HG02798 (cell line): ENCODE results near the gene AKNA.

Experiments
- ATAC-seq: cut with Tn5 transposase; IDR thresholded peaks from one replicate; pipeline ENCODE4 v1.9.1; 2021; ENCODE audit warnings: mild to moderate bottlenecking; ENCODE audit not compliant: unreplicated experiment, poor library complexity

AKNA gene

DNA sequence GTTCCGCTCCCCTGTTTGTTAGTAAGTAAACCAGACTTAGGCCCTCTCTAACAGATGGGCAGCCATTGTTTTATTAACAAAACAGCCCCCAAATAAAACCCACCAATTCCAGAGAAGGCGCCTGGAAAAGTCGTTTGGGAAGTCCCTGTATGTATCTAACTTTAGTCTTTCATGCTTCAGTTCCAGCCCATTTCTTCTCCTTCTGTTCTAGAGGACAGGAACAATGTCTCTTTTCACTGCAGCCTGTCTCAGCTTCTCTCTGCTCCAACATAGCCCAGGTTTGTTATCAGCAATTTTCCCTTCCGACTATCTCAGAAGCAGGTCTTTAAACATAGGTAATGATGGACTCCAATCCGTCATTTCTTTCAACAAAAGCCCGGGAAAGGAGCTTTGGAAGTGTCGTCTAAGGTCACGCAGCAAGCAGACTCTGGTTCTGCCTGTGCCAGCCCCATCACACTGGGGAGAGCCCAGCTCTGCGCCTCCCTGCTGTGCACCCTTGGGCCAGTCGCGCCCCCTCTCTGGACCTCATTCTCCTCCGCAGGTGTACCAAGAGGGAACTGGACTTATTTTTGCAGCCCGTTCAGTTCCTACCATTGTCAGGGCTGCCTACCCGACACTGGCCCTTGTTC, 9.6 kb upstream of the AKNA start:
- no peak for ATAC-seq

DNA sequence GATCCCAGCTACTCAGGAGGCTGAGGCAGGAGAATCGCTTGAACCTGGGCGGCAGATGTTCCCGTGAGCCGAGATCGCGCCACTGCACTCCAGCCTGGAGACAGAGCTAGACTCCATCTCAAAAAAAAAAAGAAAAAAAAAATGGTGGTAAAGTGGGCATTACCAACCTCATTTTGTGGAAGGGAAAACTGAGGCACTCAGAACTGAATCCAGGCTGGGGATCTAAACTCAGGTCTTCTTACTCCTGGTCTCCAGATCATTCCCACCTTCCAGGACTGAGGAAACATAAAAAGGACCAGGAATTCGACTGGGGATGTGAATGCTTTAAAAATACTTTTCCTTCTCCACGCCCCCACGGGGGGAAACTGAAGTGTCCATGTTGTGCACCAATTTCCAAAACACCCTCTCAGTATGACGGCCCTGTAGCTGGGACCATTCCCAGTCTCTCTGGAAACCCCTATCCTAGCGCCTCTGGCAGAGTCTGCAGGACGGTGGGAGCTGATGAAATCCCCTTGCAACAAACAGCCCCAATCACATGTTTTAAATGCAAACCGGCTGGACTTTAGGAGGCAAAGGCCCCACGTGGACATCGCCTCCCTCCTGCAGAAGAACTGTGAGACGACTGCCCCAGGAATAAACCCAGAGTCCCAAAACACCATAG, 8.9 kb upstream of the AKNA start:
- no peak for ATAC-seq

DNA sequence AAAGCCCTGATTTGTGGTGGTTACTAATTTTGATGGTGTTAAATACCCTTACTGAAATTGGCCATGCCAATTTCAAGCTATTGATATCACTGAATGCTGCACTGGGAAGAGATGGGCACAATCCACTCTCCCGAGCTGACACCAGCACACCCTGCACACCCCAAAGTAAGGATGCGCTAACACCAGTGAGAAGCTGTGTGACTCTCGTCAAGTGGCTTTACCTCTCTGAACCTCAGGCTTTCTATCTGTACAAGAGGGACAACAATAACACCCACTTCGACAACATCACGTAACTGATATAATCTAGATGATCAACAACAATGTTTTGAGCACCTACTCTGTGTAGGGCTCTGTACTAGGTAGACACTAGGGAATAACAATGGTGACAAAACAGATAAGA, 8.0 kb upstream of the AKNA start:
- ATAC-seq, result no peak

DNA sequence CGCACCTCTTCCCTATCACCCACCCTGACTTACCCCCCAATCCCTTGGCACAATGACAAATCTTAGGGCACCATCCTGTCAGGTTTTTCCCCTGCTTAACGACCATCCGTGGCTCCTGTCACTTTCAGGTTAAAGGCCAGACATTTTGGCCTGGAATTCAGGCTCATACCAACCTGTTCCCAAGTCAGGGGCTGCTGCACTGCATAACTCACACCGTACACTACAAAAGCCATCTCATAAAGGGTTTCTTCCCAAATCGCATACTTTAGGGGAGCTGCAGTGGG, 7.5 kb upstream of the AKNA start:
- ATAC-seq, result no peak

DNA sequence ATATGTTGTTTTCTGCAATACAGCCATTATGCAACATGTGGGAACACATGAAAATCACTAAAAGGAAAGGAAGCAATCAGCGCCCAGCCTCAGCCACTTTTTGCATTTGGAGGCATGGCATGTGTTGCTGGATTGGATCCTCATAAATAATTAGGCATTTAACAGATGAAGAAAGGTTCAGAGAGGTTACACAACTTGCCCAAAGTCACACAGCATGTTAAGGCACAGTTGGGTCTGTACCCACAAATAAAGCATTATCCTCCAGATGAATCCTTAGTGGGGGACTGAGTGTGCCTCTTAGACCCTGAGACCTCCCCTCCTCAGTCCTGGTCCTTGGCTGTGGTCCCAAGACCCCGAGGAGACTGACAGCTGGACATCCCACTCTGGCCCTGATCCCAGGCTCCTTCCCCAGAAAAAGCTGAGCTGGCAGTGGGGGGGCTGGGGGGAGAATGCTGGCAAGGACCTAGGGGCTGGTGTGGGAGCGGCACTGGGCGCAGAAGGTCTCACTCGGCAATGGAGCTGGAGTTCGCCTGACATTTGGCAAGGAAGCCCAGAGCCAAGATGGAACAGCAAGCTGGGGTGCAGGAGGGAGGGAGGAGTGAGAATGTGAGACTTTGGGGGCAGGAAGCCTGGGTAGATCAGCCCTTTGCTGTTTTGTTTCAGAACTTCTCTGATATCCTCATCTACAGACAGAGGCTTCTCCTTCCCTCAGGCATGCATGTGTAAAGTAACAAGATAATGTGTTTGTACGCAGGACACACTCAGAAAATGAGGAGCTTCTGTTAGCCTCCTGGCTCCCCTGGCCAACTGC, 6.9 kb upstream of the AKNA start:
- ATAC-seq, result no peak

DNA sequence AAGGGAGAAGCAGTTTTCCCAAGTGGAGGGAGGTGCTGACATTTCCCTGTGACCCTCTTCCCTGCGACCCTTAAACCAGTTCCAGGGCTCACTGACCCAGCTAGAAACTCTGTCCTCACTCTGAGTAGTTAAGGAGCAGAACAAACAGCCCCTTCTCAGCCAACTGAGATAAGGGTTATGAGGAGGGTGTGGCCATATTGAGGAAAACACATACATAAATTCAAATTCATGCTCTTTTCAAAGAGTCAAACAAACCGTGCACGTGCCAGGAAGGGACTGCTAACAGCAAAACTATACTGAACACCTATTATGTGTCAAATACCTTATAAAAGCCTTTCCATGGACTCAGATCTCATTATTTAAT, 4.9 kb upstream of the AKNA start:
- no peak for ATAC-seq

DNA sequence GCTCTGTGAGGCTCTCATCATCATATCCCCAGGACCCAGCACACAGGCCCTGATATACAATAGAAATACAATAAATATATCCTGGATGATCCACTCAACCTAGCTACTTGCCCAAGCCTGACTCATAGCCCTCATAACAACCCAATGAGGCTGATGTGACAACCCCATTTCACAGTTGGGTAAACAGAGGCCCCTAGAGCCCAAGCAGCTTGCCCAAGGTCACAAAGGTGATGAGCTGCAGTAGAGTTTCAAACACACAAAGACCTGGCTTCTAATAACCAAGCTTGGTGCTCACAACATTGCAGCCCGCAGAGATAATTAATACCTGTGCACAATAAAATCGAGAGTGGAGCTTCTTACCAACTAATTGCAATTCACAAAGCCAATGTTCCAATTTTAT, 3.2 kb upstream of the AKNA start:
- ATAC-seq, result no peak

DNA sequence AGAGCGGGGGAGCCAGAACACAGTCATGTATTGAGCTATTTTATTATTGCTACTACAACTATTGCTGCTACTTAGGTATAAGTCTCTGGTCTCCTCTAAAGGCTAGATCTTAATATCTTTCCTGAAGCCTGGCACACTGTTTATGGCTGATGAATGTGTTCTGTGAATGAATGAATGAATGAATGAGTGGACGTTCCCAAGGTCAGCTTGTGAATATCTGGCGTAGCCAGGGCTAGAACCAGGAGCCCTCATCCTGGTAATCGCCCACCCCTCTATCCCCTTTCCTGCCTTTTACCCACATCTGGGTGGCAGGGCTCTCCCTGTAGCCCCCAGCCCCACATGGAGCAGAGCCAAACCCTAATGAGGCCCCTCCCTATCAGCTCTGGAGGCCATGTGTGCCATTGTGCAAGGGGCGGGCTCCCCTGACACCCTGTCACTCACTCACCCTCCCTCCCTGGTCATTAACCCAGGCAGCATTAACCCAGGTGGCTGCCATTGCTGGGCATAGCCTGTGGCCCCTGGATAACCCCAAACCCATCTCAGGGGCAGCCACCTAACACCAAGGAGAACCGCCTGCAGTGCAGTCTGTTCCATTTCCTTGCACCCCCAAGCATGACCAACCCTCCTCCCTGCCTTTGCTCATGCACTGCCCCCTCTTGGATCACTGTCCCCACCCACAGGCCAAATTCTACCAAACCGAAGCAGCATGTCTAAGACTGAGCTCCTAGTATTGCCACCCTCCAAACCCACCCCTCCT, 2.0 kb upstream of the AKNA start:
- no peak for ATAC-seq

DNA sequence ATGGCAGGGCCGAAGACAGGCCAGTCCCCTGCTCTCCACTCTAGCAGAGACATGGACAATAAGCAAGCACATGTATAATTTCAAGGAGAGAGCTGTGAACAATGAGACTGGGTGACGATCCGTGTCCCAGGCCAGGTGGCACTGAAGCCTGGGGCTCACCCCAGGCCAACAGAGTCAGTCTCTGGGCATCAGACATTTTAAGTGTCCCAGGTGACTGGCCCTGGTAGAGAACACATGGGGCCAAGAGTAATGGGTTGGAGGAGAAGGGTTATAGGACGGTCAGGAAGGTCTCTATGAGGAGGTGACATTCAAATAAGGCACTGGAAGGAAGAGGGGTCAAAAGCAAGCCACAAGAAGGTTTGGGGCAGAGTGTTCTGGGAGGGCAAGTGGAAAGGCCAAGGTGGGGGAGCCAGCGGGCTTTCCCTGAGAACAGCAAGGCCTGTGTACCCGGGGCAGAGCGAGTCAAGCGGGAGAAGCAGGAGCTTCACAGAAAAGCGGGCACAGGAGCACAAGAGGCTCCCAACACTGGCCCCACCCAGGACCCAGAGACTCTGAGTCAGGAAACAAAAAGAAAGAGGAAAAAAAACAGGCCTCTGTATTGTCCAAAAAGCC, 1.1 kb upstream of the AKNA start:
- ATAC-seq, result no peak

DNA sequence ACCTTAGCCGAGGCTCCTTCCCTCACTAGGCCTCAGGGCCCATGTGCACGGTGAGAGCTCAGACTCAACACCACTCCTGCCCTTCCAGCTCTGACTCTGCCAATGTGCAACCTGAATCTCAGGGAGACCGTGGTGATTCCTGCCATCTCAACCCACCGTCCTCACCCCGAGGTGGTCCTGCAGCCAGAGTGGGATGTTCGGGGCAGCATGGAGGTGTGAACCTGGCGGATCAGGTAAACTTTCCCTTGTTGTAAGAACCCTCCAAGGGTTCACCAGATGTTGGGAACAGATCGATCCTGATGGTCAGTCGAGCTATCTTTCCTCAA, 538 bp upstream of the AKNA start:
- ATAC-seq, result no peak

DNA sequence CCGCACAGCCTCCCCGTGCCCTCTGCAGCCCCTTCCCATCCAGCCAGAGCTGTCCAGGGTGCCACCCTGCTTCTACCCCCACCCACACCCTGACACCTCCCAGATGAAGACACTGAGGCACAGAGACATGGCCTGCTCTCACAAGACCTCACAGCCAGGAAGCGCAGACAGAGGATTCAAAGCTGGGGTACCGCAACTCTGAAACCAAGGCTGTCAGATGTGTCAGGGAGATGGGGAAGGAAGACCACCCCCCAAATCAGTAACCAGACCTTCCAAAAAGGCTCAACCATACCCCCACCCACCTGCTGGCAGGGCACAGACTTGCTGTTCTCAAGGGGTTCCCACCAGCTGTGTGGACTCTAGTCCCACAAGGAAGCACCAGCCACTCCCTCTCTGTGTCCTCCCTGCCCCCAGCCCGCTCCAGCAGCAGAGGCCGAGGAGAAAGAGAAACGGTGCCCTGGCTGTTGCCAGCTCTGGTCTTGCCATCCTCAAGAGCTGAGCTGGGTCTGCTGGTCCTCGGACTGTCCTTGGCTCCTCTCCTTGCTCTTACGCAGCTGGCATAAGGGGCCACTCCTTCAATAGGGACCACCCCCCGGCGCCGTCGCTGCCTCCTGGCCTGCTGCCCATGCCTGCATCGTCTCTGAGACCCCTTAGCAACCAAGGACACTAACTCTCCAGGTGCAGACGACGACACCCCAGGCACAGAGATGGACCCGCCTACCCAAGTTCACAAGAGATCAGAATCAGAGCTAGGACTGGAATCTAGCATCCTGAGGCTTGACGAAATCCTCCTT, 699 bp downstream of the AKNA start:
- ATAC-seq, result no peak

DNA sequence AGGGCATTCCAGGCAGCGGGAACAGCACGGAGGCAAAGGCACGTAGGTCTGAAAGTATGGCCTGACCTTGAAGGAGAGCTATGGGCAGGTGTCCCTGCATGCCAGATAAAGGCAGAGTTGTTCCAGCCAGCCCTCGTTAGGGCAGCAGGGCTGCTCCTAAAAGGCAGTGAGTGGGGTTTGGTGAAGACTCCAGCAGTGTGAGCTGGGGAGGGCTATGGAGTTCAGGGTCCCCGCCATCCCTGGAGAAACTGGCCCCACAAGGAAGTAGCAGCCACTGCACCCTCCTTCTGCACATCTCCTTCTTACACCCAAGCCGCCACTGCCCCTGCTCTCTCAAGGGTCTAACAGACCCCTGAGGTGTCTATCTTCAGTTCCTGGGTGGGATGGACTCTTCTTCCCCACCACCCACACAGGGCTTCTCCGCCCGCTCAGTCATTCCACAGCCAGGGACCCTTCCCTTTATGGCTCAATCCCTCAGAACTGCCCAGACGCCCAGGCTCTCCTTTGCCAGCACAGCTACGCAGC, 1.4 kb downstream of the AKNA start:
- ATAC-seq, result no peak

DNA sequence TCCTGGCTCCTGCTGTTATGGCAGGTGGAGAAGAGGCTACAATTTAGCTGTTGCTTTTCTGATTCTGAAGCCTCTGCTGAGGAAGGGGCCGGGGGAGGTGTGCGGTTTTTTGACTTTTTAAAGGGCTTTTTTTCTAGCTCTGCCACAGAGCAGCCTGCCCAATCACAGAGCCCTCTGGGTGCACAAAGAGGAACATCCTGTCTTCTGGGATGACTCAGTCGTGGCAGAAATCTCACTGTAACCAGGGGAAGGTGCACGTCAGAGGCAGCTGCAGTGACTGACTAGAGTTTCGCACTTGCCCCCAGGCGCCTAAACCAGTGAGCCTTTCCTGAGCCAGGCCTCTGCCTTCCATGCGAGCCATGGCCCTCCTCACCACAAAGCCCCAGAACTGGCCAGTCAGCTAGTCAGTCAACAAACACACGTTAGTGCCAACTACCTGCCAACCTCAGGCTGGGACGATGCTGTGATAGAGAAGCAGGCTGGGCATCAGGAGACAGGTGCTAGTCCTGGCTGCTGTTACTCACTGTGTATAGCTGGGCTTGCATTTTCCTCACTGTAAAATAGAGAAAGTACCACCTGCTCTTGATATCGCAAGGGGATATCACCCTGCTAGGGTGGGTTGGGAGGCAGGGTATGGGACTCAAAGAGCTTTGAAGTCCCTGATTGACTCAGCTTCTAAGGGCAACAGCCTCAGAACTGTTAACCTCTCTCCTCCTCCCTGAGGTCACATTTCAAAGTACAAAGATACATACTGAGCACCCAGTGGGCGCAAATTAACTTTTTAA, 2.2 kb downstream of the AKNA start:
- peak; percentile 85 for ATAC-seq

DNA sequence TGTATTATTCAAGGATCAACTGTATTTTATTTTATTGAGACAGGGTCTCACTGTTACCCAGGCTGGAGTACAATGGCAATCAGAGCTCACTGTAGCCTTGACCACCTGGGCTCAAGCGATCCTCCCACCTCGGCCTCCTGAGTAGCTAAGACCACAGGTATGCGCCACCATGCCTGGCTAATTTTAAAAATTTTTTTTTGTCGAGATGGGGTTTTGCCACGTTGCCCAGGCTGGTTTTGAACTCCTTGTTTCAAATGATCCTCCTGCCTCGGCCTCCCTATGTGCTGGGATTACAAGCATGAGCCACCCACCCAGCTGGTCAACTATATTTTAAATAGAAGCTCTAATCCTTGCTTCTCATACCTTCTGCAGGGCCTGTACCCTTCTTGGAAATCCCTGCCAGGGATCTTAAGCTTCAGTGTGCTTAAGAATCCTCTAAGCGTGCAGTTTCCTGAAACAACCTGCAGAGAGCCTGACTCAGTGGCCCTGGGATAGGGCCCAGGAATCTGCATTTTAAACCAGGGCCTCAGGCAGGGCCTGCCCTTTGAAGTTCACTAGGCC, 2.9 kb downstream of the AKNA start:
- ATAC-seq, result no peak

DNA sequence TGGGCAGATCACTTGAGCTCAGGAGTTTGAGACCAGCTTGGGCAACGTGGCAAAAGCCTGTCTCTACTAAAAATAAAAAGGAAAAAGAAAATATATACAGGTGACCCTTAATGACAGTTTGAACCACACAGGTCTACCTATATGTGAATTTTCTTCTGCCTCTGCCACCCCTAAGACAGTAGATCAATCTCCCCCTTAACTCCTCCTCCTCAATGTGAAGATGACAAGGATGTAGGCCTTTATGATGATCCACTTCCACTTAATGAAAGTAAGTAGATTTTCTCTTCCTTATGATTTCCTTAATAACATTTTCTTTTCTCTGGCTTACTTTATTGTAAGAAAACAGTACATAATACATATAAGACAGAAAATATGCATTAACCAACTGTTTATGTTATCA, 3.4 kb downstream of the AKNA start:
- no peak for ATAC-seq

DNA sequence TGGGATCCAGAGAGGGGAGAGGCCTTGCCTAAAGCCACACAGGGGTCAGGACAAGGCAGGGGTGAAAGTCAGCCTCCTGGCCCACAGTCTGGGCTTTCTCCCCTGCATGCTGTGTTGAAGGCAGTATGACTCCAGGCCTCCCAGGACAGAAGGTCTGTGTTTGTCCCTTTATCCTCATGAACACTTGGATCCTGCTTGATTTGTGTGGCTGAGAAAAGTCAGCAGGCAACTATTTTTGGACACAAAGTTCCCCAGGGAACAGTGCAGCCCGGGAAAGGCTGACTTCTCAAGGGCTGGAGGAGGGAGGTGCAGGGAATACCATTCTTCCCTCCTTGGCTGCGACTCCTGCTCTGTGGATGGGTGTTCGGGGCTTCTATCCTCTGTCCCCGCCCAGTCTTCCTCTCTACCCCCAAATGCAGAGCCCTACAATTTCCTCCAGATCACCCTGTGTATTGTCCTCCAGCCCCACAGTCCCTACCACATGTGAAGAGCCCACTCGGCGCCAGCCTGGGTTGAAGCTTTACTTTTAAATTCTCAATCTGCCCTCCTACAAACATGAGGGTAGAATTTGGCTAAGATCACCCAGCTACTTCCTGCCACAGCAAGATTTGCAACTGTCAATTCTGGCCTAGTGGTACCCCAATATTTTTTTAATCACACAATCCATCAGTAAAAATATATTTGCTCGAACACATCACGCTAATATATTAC, 4.1 kb downstream of the AKNA start:
- no peak for ATAC-seq

DNA sequence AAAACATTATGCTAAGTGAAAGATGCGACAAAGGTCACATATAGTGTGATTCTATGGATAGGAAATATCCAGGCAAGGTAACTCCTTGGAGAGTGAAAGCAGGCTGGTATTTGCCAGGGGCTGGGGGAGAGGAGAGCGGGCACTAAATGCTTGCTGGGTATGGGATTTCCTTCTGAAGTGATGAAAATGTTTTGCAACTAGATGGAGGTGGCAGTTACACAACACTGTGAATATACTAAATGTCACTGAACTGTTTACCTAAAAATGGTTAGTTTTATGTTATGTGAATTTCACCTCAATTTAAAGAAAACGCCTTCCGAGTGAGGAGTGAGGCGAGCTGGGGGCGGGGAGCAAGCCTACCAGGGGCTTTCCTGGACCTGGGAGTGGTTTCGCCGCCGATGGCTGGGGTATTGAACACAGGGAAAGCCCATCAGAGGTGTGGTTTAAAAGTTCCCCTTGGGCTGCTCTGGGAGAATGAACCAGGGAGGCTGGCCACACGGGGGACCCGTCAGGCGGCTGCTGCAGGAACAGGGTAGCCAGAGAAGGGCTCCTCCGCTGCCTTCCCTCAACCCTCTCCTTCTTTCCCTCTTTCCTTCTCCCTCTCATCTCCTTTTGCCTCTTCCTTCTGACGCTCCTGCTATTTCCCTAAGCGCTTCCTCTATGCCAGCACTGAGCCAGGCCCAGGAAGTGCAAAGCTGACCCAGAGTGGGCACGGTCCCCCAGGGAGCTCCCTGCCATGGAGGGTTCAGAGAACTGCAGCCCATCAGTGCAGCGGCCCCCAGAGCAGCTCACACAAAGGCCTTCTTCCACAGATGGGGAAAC, 4.9 kb downstream of the AKNA start:
- no peak for ATAC-seq
